Activated CD4-positive, alpha-beta T cell treated with anti-CD3 and anti-CD28 coated beads, Interleukin-2, amount 50 U/mL, for 48 hours (primary cell): ENCODE results near the gene LRRC36.
"Not testable (repeated sequence)": the region's sequence is repeated elsewhere in the genome, so short reads cannot be mapped to it uniquely, and the experiment has no call there.

Experiments
- DNase-seq, 2 experiments: peaks; one replicate each; pipeline ENCODE4 v3.0.0-alpha.2; 2020

Gene LRRC36

GRCh38 chr16:67406111-67406971 is 79.7 kb downstream of the LRRC36 start:
- DNase-seq, result no peak

GRCh38 chr16:67407176-67407787 is 80.7 kb downstream of the LRRC36 start:
- no peak for DNase-seq

GRCh38 chr16:67407788-67408452 is 81.3 kb downstream of the LRRC36 start:
- no peak for DNase-seq

GRCh38 chr16:67409631-67410030 is 83.0 kb downstream of the LRRC36 start:
- DNase-seq, result no peak

- DNase-seq, result no peak
Observed at GRCh38 chr16:67411339-67411738, 84.7 kb downstream of the LRRC36 start.

- no peak for DNase-seq
Observed at GRCh38 chr16:67412294-67412693, 85.7 kb downstream of the LRRC36 start.

- DNase-seq, result no peak
Observed at GRCh38 chr16:67413978-67414911, 87.6 kb downstream of the LRRC36 start.

- DNase-seq, result not testable (repeated sequence)
Observed at GRCh38 chr16:67415421-67415820, 88.8 kb downstream of the LRRC36 start.

- peak; percentile 64 to 66 for DNase-seq
Observed at GRCh38 chr16:67415872-67416793, 89.5 kb downstream of the LRRC36 start, which contains the start of gene ZDHHC1. ZDHHC1 (minus strand) TSS chr16:67416477; CDS start chr16:67407775, 8,702 bp downstream.

GRCh38 chr16:67417333-67418061 is 90.9 kb downstream of the LRRC36 start:
- no peak for DNase-seq

GRCh38 chr16:67419502-67419901 is 92.9 kb downstream of the LRRC36 start:
- no peak for DNase-seq

GRCh38 chr16:67419931-67420330 is 93.3 kb downstream of the LRRC36 start:
- no peak for DNase-seq

- DNase-seq, result no peak
Observed at GRCh38 chr16:67421030-67421429, 94.4 kb downstream of the LRRC36 start.

GRCh38 chr16:67423015-67423414 is 96.4 kb downstream of the LRRC36 start:
- DNase-seq, result no peak

GRCh38 chr16:67423611-67424260 is 97.1 kb downstream of the LRRC36 start:
- DNase-seq, result no peak

GRCh38 chr16:67424261-67424615 is 97.6 kb downstream of the LRRC36 start:
- no peak for DNase-seq

- DNase-seq, result no peak
Observed at GRCh38 chr16:67425061-67425460, 98.4 kb downstream of the LRRC36 start.

GRCh38 chr16:67425580-67425979 is 99.0 kb downstream of the LRRC36 start:
- no peak for DNase-seq

GRCh38 chr16:67426022-67426421 is 99.4 kb downstream of the LRRC36 start:
- no peak for DNase-seq

- no peak for DNase-seq
Observed at GRCh38 chr16:67426950-67427349, 100.3 kb downstream of the LRRC36 start.
